Astrocyte (in vitro differentiated cells and primary cell): ENCODE results near the gene CPTP. TPM values are rescaled to one million over a fixed set of nuclear protein-coding genes. Genes with fewer than 3 reads are reported as not detected.

ENCODE experiments used
- DNase-seq: peaks from one replicate; pipeline ENCODE4 v3.0.0-alpha.2; 2010; ENCODE audit warnings: low read depth
- FAIRE-seq: peaks from 2 replicates; lab custom pipeline; 2011; peaks lifted over from hg19 to GRCh38; lab: Jason Lieb, UNC
- H2AFZ ChIP-seq: 2 replicates; pipeline ENCODE4 v1.6.0; 2012; ENCODE audit warnings: low read depth, low read length, inconsistent platforms
- H3K27ac ChIP-seq: 2 replicates; pipeline ENCODE4 v1.5.1; 2011; ENCODE audit warnings: low read depth, low read length, inconsistent platforms
- H3K27me3 ChIP-seq: 2 replicates; pipeline ENCODE4 v1.6.0; 2011; ENCODE audit warnings: low read length, inconsistent platforms; ENCODE audit not compliant: insufficient read depth
- H3K36me3 ChIP-seq: 2 replicates; pipeline ENCODE4 v1.5.1; 2011; ENCODE audit warnings: low read length, inconsistent platforms; ENCODE audit not compliant: insufficient read depth
- H3K4me1 ChIP-seq: 2 replicates; pipeline ENCODE4 v1.5.1; 2011; ENCODE audit warnings: low read length, inconsistent platforms; ENCODE audit not compliant: insufficient read depth
- H3K4me2 ChIP-seq: 2 replicates; pipeline ENCODE4 v1.6.0; 2012; ENCODE audit warnings: low read length, inconsistent platforms
- H3K4me3 ChIP-seq: 2 replicates; pipeline ENCODE4 v1.5.1; 2011; ENCODE audit warnings: low read depth, mild to moderate bottlenecking, low read length, inconsistent platforms; ENCODE audit not compliant: insufficient read depth
- H3K79me2 ChIP-seq: 2 replicates; pipeline ENCODE4 v1.6.0; 2012; ENCODE audit warnings: mild to moderate bottlenecking, low read length, inconsistent platforms; ENCODE audit not compliant: insufficient read depth
- H3K9ac ChIP-seq: 2 replicates; pipeline ENCODE4 v1.6.0; 2012; ENCODE audit warnings: mild to moderate bottlenecking, low read length, inconsistent platforms
- H3K9me3 ChIP-seq: 2 replicates; pipeline ENCODE4 v1.5.1; 2012; ENCODE audit warnings: low read depth, mild to moderate bottlenecking, low read length, inconsistent platforms; ENCODE audit not compliant: insufficient read depth
- H4K20me1 ChIP-seq: 2 replicates; pipeline ENCODE4 v1.6.0; 2012; ENCODE audit warnings: low read length, inconsistent platforms; ENCODE audit not compliant: insufficient read depth
- H3K27ac Mint-ChIP-seq: one replicate; pipeline ENCODE4 v1.8.0; 2021; ENCODE audit warnings: mild to moderate bottlenecking, mixed read lengths; ENCODE audit not compliant: unreplicated experiment
- H3K27me3 Mint-ChIP-seq: one replicate; pipeline ENCODE4 v1.8.0; 2021; ENCODE audit warnings: low read depth, mixed read lengths; ENCODE audit not compliant: unreplicated experiment
- H3K36me3 Mint-ChIP-seq: one replicate; pipeline ENCODE4 v1.8.0; 2021; ENCODE audit warnings: low read depth, mixed read lengths; ENCODE audit not compliant: unreplicated experiment
- H3K4me1 Mint-ChIP-seq: one replicate; pipeline ENCODE4 v1.8.0; 2021; ENCODE audit warnings: low read depth, mixed read lengths; ENCODE audit not compliant: unreplicated experiment
- H3K4me3 Mint-ChIP-seq: one replicate; pipeline ENCODE4 v1.8.0; 2021; ENCODE audit warnings: mild to moderate bottlenecking, moderate library complexity, mixed read lengths; ENCODE audit not compliant: unreplicated experiment
- H3K9me3 Mint-ChIP-seq: one replicate; pipeline ENCODE4 v1.8.0; 2021; ENCODE audit warnings: mild to moderate bottlenecking, mixed read lengths; ENCODE audit not compliant: unreplicated experiment
- EZH2 ChIP-seq: IDR thresholded peaks from 2 replicates; pipeline ENCODE4 v1.6.1; 2012; ENCODE audit warnings: mild to moderate bottlenecking, low read length, inconsistent platforms; ENCODE audit not compliant: insufficient read depth
- total RNA-seq: library from RNA; stranded (reverse); gene quantifications from 2 replicates; pipeline ENCODE4 v1.2.1, GENCODE V29; 2021
- TF ChIP-seq, protein P1 (sequence below): IDR thresholded peaks from 2 replicates; pipeline ENCODE4 v1.5.1; 2011; ENCODE audit warnings: low read depth, mild to moderate bottlenecking, inconsistent platforms, low read length, moderate library complexity; ENCODE audit not compliant: insufficient read depth

The CPTP gene
- total RNA-seq, 1 donor from 2014 or later, result 28.5 TPM

DNA sequence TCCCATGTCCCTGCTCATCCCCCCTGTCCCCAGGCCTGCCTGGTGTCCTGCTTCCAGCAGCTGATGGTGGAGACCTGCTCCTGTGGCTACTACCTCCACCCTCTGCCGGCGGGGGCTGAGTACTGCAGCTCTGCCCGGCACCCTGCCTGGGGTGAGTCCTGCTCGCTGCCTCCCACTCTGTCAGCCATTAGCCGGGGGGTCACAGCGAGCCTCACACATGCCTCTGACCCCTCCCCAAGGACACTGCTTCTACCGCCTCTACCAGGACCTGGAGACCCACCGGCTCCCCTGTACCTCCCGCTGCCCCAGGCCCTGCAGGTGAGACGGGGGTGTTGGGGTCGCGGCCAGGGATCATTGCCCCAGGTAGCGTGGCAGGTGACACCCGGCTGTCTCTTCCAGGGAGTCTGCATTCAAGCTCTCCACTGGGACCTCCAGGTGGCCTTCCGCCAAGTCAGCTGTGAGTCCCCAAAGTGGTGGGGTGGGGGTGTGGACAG, 34.3 kb upstream of the CPTP start:
- H3K4me1 ChIP-seq, result no peaks in the 10 kb centered on the region
- H3K36me3 Mint-ChIP-seq, result no peaks in the 10 kb centered on the region
- peaks cover 8% of the 10 kb centered on the region for H4K20me1 ChIP-seq
- no peak overlapping the region for H3K4me3 Mint-ChIP-seq
- H3K4me3 ChIP-seq, result no peak overlapping the region
- no peaks in the 10 kb centered on the region for H3K4me1 Mint-ChIP-seq
- FAIRE-seq (no peak), DNase-seq (no peak)
- no peak overlapping the region for H3K4me2 ChIP-seq
- H3K27me3 ChIP-seq, result no peaks in the 10 kb centered on the region
- no peak overlapping the region for H3K27ac Mint-ChIP-seq
- H3K9me3 ChIP-seq, result no peaks in the 10 kb centered on the region
- TF ChIP-seq EZH2, result no peak
- TF ChIP-seq, protein P1, sequence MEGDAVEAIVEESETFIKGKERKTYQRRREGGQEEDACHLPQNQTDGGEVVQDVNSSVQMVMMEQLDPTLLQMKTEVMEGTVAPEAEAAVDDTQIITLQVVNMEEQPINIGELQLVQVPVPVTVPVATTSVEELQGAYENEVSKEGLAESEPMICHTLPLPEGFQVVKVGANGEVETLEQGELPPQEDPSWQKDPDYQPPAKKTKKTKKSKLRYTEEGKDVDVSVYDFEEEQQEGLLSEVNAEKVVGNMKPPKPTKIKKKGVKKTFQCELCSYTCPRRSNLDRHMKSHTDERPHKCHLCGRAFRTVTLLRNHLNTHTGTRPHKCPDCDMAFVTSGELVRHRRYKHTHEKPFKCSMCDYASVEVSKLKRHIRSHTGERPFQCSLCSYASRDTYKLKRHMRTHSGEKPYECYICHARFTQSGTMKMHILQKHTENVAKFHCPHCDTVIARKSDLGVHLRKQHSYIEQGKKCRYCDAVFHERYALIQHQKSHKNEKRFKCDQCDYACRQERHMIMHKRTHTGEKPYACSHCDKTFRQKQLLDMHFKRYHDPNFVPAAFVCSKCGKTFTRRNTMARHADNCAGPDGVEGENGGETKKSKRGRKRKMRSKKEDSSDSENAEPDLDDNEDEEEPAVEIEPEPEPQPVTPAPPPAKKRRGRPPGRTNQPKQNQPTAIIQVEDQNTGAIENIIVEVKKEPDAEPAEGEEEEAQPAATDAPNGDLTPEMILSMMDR, result peak; percentile 26
- H3K36me3 ChIP-seq, result no peaks in the 10 kb centered on the region
- H3K9ac ChIP-seq, result no peak overlapping the region
- H3K27me3 Mint-ChIP-seq, result peaks cover 2% of the 10 kb centered on the region
- no peak overlapping the region for H2AFZ ChIP-seq
- no peak overlapping the region for H3K27ac ChIP-seq
- H3K9me3 Mint-ChIP-seq, result no peaks in the 10 kb centered on the region
- no peaks in the 10 kb centered on the region for H3K79me2 ChIP-seq

DNA sequence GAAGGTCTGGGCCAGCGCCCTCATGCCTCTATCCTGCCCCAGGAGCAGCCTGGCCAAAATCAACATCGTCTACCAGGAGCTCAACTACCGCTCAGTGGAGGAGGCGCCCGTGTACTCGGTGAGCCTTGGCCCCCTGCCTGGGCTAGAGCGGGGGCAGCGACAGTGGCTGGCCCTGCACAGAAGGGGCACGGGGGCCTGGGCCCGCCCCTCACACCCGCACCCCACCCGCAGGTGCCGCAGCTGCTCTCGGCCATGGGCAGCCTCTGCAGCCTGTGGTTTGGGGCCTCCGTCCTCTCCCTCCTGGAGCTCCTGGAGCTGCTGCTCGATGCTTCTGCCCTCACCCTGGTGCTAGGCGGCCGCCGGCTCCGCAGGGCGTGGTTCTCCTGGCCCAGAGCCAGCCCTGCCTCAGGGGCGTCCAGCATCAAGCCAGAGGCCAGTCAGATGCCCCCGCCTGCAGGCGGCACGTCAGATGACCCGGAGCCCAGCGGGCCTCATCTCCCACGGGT, 33.5 kb upstream of the CPTP start:
- DNase-seq (no peak), FAIRE-seq (no peak)
- Histone ChIP-seq H2AFZ (no peak overlapping the region), H3K4me3 (no peak overlapping the region), H3K79me2 (no peaks in the 10 kb centered on the region), H4K20me1 (peaks cover 8% of the 10 kb centered on the region), H3K9me3 (no peaks in the 10 kb centered on the region), H3K27me3 (no peaks in the 10 kb centered on the region), H3K36me3 (no peaks in the 10 kb centered on the region), H3K9ac (no peak overlapping the region), H3K27ac (no peak overlapping the region), H3K4me2 (no peak overlapping the region), H3K4me1 (no peaks in the 10 kb centered on the region)
- Mint-ChIP-seq H3K4me1 (no peaks in the 10 kb centered on the region), H3K36me3 (no peaks in the 10 kb centered on the region), H3K27ac (no peak overlapping the region), H3K4me3 (no peak overlapping the region), H3K27me3 (no peaks in the 10 kb centered on the region), H3K9me3 (no peaks in the 10 kb centered on the region)
- TF ChIP-seq, protein P1, result no peak
- TF ChIP-seq EZH2, result no peak
